PC-9 (cell line): Measurements from ENCODE around the gene PEPD. TPM values are rescaled to one million over a fixed set of nuclear protein-coding genes. Genes with fewer than 3 reads are reported as not detected.

Experiments
- BruUV-seq: library from RNA; stranded (reverse); fragments of 400-500 nt; replicated peaks from 2 replicates; lab custom pipeline; 2021; lab: Mats Ljungman, UMichigan
- CTCF ChIA-PET: fragments of 300-600 bp; sonication (Branson Sonifier 250); formaldehyde crosslinking; loops from one replicate; lab custom pipeline; 2022; ENCODE audit warnings: antibody characterized with exemption; lab: Charles Lee
- POLR2A ChIA-PET: fragments of 300-600 bp; sonication (Branson Sonifier 250); formaldehyde crosslinking; loops from one replicate; lab custom pipeline; 2022; ENCODE audit warnings: antibody characterized with exemption; ENCODE audit not compliant: unreplicated experiment; lab: Charles Lee
- DNase-seq, 2 experiments: peaks; one replicate each; pipeline versions ENCODE4 v3.0.0 to v3.0.0-alpha.2; 2015 to 2022; ENCODE audit warnings: mixed read lengths in 1 of 2
- H2AFZ ChIP-seq: fragments of 200-600 bp; sonication (generic); 2 replicates; pipeline ENCODE4 v1.8.1; 2017; ENCODE audit warnings: antibody characterized with exemption
- H3F3A ChIP-seq: fragments of 200-600 bp; sonication (generic); 2 replicates; pipeline ENCODE4 v1.8.1; 2017; ENCODE audit warnings: antibody characterized with exemption, mild to moderate bottlenecking, low read depth; ENCODE audit not compliant: insufficient read depth
- H3K27ac ChIP-seq: fragments of 200-600 bp; sonication (generic); 2 replicates; pipeline ENCODE4 v1.6.1; 2016; ENCODE audit warnings: mixed run types
- H3K27me3 ChIP-seq: fragments of 200-600 bp; sonication (generic); 2 replicates; pipeline ENCODE4 v1.6.1; 2016; ENCODE audit warnings: low read depth, mixed run types; ENCODE audit not compliant: insufficient read depth
- H3K36me3 ChIP-seq: fragments of 200-600 bp; sonication (generic); 2 replicates; pipeline ENCODE4 v1.6.1; 2016; ENCODE audit warnings: low read depth, mixed run types
- H3K4me1 ChIP-seq: fragments of 200-600 bp; sonication (generic); replicated peaks from 2 replicates; pipeline ENCODE4 v1.6.1; 2016; ENCODE audit warnings: mixed run types; ENCODE audit not compliant: insufficient read depth
- H3K4me2 ChIP-seq: fragments of 200-600 bp; sonication (generic); 2 replicates; pipeline ENCODE4 v1.6.1; 2017; ENCODE audit warnings: mixed run types
- H3K4me3 ChIP-seq: fragments of 200-600 bp; sonication (generic); 2 replicates; pipeline ENCODE4 v1.6.1; 2016; ENCODE audit warnings: mixed run types
- H3K79me2 ChIP-seq: fragments of 200-600 bp; sonication (generic); 2 replicates; pipeline ENCODE4 v1.6.1; 2017; ENCODE audit warnings: low read depth, mixed run types
- H3K9me2 ChIP-seq: fragments of 200-600 bp; sonication (generic); 2 replicates; pipeline ENCODE4 v1.8.1; 2017; ENCODE audit warnings: mild to moderate bottlenecking; ENCODE audit not compliant: insufficient read depth
- H3K9me3 ChIP-seq: fragments of 200-600 bp; sonication (generic); 2 replicates; pipeline ENCODE4 v1.8.1; 2016; ENCODE audit warnings: low read depth; ENCODE audit not compliant: insufficient read depth
- H4K20me1 ChIP-seq: fragments of 200-600 bp; sonication (generic); 2 replicates; pipeline ENCODE4 v1.8.1; 2017; ENCODE audit not compliant: insufficient read depth
- EZH2 ChIP-seq: fragments of 200-600 bp; sonication (generic); IDR thresholded peaks from 2 replicates; pipeline ENCODE4 v1.8.0; 2017; ENCODE audit warnings: antibody characterized with exemption, low read depth
- intact Hi-C: fragments of 100-400 bp; cut with micrococcal nuclease; formaldehyde crosslinking; loops from one replicate; pipeline ENCODE4 v1.10.0; 2022; ENCODE audit not compliant: unreplicated experiment
- total RNA-seq: library from RNA; stranded (reverse); gene quantifications from 2 replicates; pipeline ENCODE4 v1.2.3, GENCODE V29; 2021
- TF ChIP-seq, protein P1 (sequence below): fragments of 200-600 bp; sonication (generic); conservative IDR thresholded peaks from 2 replicates; pipeline ENCODE4 v1.6.1; 2017; ENCODE audit warnings: mixed run types, antibody characterized with exemption, mild to moderate bottlenecking, moderate library complexity

The PEPD gene
- total RNA-seq, 1 experiment from 2014 or later = 71.0 TPM

DNA sequence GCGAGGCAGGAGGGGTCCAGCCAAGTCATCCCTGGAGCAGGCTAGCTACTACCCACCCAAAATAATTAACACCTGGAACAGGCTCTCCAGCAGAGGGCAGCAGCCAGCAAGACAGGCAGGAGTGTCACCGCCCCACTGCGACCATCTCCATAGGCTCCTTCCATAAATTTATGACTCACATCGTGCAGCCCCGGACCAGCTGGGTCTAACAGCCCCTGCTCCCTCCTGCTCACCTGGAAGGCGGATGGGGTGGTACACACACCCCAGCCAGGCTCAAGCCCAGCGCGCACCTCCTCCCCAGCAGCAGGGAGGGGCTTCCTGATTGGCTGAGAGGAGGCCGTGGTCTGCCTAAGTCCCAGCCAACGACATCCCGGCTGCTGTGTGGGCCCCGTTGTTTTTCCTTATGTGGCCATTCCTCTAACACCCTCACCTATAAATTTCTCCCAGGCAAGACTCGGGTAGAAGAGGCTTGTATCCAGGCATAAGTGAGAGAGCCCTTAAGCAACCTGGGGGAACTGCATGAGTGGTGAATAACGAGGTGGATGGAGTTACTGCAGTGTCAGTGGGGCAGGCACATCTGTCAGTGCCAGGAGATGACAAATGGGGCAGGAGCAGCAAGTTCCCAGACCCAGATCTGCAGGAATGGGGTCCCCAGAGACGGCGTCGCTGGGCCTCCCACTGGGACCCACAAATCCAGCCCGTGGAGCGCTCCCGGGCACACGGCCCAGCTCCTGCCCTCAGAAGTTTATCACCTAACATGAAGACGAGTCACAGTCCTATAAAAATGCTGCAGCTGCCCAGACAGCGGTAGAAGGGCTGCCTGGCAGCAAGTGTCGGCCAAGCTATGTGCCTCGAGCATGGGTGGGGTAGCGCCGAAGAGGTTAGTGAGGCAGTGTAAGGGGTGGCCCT is 105.0 kb downstream of the PEPD start:
- no peaks in the 10 kb centered on the region for H3K27me3 ChIP-seq
- H3K4me3 ChIP-seq = no peak overlapping the region
- ChIA-PET POLR2A (interaction anchor here (0.6 kb wide), 1 partner anchor 244 kb away, joined by 4 read pairs; no protein-coding TSS in a partner anchor), CTCF (interaction anchor here (0.6 to 1.4 kb wide), 6 partner anchors 14 to 853 kb away, joined by 3 to 7 read pairs (median 4); no protein-coding TSS in a partner anchor)
- no peak overlapping the region for H3K4me2 ChIP-seq
- peak; percentile 47 to 72 for DNase-seq
- intact Hi-C loops = loop anchor here (1.0 kb wide), 1 partner anchor 355 kb away; no protein-coding TSS in a partner anchor
- H3K27ac ChIP-seq = no peak overlapping the region
- no peak for TF ChIP-seq EZH2
- TF ChIP-seq, protein P1, sequence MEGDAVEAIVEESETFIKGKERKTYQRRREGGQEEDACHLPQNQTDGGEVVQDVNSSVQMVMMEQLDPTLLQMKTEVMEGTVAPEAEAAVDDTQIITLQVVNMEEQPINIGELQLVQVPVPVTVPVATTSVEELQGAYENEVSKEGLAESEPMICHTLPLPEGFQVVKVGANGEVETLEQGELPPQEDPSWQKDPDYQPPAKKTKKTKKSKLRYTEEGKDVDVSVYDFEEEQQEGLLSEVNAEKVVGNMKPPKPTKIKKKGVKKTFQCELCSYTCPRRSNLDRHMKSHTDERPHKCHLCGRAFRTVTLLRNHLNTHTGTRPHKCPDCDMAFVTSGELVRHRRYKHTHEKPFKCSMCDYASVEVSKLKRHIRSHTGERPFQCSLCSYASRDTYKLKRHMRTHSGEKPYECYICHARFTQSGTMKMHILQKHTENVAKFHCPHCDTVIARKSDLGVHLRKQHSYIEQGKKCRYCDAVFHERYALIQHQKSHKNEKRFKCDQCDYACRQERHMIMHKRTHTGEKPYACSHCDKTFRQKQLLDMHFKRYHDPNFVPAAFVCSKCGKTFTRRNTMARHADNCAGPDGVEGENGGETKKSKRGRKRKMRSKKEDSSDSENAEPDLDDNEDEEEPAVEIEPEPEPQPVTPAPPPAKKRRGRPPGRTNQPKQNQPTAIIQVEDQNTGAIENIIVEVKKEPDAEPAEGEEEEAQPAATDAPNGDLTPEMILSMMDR = peak; percentile 83
- no peaks in the 10 kb centered on the region for H3K79me2 ChIP-seq
- no peaks in the 10 kb centered on the region for H3K4me1 ChIP-seq
- no peaks in the 10 kb centered on the region for H3F3A ChIP-seq
- peaks cover 6% of the 10 kb centered on the region for H4K20me1 ChIP-seq
- H2AFZ ChIP-seq = no peak overlapping the region
- H3K9me3 ChIP-seq = no peaks in the 10 kb centered on the region
- H3K36me3 ChIP-seq = no peaks in the 10 kb centered on the region
- no TSS peak for BruUV-seq
- H3K9me2 ChIP-seq = no peaks in the 10 kb centered on the region

GRCh38 chr19:33414667-33415605 is 106.7 kb downstream of the PEPD start:
- Histone ChIP-seq H4K20me1 (peaks cover 6% of the 10 kb centered on the region), H3K9me2 (no peaks in the 10 kb centered on the region), H3K9me3 (no peaks in the 10 kb centered on the region), H2AFZ (no peak overlapping the region), H3F3A (no peaks in the 10 kb centered on the region), H3K36me3 (no peaks in the 10 kb centered on the region), H3K79me2 (no peaks in the 10 kb centered on the region), H3K4me3 (no peak overlapping the region), H3K4me1 (no peaks in the 10 kb centered on the region), H3K27ac (no peak overlapping the region), H3K4me2 (no peak overlapping the region), H3K27me3 (no peaks in the 10 kb centered on the region)
- POLR2A ChIA-PET = no interaction called here
- no peak for TF ChIP-seq EZH2
- TF ChIP-seq, protein P1 = no peak
- no TSS peak for BruUV-seq
- no peak for DNase-seq
- intact Hi-C loops = no loop called here
- CTCF ChIA-PET = no interaction called here
